IPS-18a (cell line): ENCODE results near the gene LSM6.

Source experiments
- H3K27ac ChIP-seq: one replicate; pipeline ENCODE4 v1.5.1; 2013; ENCODE audit warnings: low read length
- H3K27me3 ChIP-seq: one replicate; pipeline ENCODE4 v1.6.1; 2013; ENCODE audit warnings: mild to moderate bottlenecking, low read length; ENCODE audit not compliant: control insufficient read depth, insufficient read depth
- H3K36me3 ChIP-seq: one replicate; pipeline ENCODE4 v1.6.1; 2013; ENCODE audit warnings: low read depth, low read length; ENCODE audit not compliant: control insufficient read depth
- H3K4me1 ChIP-seq: one replicate; pipeline ENCODE4 v1.6.1; 2013; ENCODE audit warnings: low read depth, low read length; ENCODE audit not compliant: control insufficient read depth
- H3K4me3 ChIP-seq: one replicate; pipeline ENCODE4 v1.5.1; 2013; ENCODE audit warnings: low read length
- H3K9ac ChIP-seq: one replicate; pipeline ENCODE4 v1.6.1; 2013; ENCODE audit warnings: mild to moderate bottlenecking, low read length, moderate library complexity
- H3K9me3 ChIP-seq: one replicate; pipeline ENCODE4 v1.6.1; 2013; ENCODE audit warnings: low read depth, low read length; ENCODE audit not compliant: control insufficient read depth

LSM6 gene

GRCh38 chr4:146159384-146160058 lies 16.0 kb upstream of the LSM6 start:
- no peaks in the 10 kb centered on the region for H3K4me1 ChIP-seq
- H3K9ac ChIP-seq: no peak overlapping the region
- H3K9me3 ChIP-seq: peaks cover 6% of the 10 kb centered on the region
- no peaks in the 10 kb centered on the region for H3K27me3 ChIP-seq
- H3K4me3 ChIP-seq: no peak overlapping the region
- H3K27ac ChIP-seq: no peak overlapping the region
- H3K36me3 ChIP-seq: no peaks in the 10 kb centered on the region

- Histone ChIP-seq H3K9me3 (peaks cover 6% of the 10 kb centered on the region), H3K4me3 (no peak overlapping the region), H3K27me3 (no peaks in the 10 kb centered on the region), H3K27ac (no peak overlapping the region), H3K9ac (no peak overlapping the region), H3K4me1 (no peaks in the 10 kb centered on the region), H3K36me3 (no peaks in the 10 kb centered on the region)
These were observed 14.3 kb upstream of the LSM6 start for GRCh38 chr4:146161243-146161642.

- Histone ChIP-seq H3K9me3 (peaks cover 6% of the 10 kb centered on the region), H3K27ac (no peak overlapping the region), H3K4me3 (no peak overlapping the region), H3K36me3 (no peaks in the 10 kb centered on the region), H3K4me1 (no peaks in the 10 kb centered on the region), H3K27me3 (no peaks in the 10 kb centered on the region), H3K9ac (no peak overlapping the region)
These were observed 10.3 kb upstream of the LSM6 start for GRCh38 chr4:146165221-146165620.

- H3K27ac ChIP-seq: no peak overlapping the region
- H3K36me3 ChIP-seq: no peaks in the 10 kb centered on the region
- H3K4me1 ChIP-seq: no peaks in the 10 kb centered on the region
- peaks cover 6% of the 10 kb centered on the region for H3K9me3 ChIP-seq
- H3K4me3 ChIP-seq: no peak overlapping the region
- no peaks in the 10 kb centered on the region for H3K27me3 ChIP-seq
- no peak overlapping the region for H3K9ac ChIP-seq
These were observed 9.7 kb upstream of the LSM6 start for GRCh38 chr4:146165840-146166239.

GRCh38 chr4:146170149-146170548 lies 5.4 kb upstream of the LSM6 start:
- Histone ChIP-seq H3K9me3 (no peaks in the 10 kb centered on the region), H3K27me3 (no peaks in the 10 kb centered on the region), H3K9ac (no peak overlapping the region), H3K27ac (no peak overlapping the region), H3K36me3 (no peaks in the 10 kb centered on the region), H3K4me3 (no peak overlapping the region), H3K4me1 (no peaks in the 10 kb centered on the region)

GRCh38 chr4:146176891-146177290 lies 1.4 kb downstream of the LSM6 start:
- Histone ChIP-seq H3K27ac (no peak overlapping the region), H3K36me3 (peaks cover 5% of the 10 kb centered on the region), H3K9ac (peak overlapping the region; percentile 92), H3K27me3 (no peaks in the 10 kb centered on the region), H3K9me3 (no peaks in the 10 kb centered on the region), H3K4me3 (peak overlapping the region; percentile 78), H3K4me1 (peaks cover 7% of the 10 kb centered on the region)

GRCh38 chr4:146178126-146178525 lies 2.6 kb downstream of the LSM6 start:
- Histone ChIP-seq H3K27me3 (no peaks in the 10 kb centered on the region), H3K27ac (no peak overlapping the region), H3K36me3 (peaks cover 10% of the 10 kb centered on the region), H3K4me3 (no peak overlapping the region), H3K9ac (no peak overlapping the region), H3K4me1 (peaks cover 7% of the 10 kb centered on the region), H3K9me3 (no peaks in the 10 kb centered on the region)

GRCh38 chr4:146179784-146180370 lies 4.4 kb downstream of the LSM6 start:
- H3K4me3 ChIP-seq: no peak overlapping the region
- H3K9ac ChIP-seq: no peak overlapping the region
- H3K4me1 ChIP-seq: peaks cover 7% of the 10 kb centered on the region
- no peaks in the 10 kb centered on the region for H3K27me3 ChIP-seq
- no peaks in the 10 kb centered on the region for H3K9me3 ChIP-seq
- peaks cover 16% of the 10 kb centered on the region for H3K36me3 ChIP-seq
- no peak overlapping the region for H3K27ac ChIP-seq

- no peak overlapping the region for H3K4me3 ChIP-seq
- no peaks in the 10 kb centered on the region for H3K9me3 ChIP-seq
- no peak overlapping the region for H3K9ac ChIP-seq
- no peaks in the 10 kb centered on the region for H3K4me1 ChIP-seq
- H3K27ac ChIP-seq: no peak overlapping the region
- peaks cover 31% of the 10 kb centered on the region for H3K36me3 ChIP-seq
- H3K27me3 ChIP-seq: no peaks in the 10 kb centered on the region
These were observed 6.9 kb downstream of the LSM6 start for GRCh38 chr4:146182443-146182842.

GRCh38 chr4:146183209-146183608 lies 7.7 kb downstream of the LSM6 start:
- Histone ChIP-seq H3K27ac (no peak overlapping the region), H3K4me3 (no peak overlapping the region), H3K27me3 (no peaks in the 10 kb centered on the region), H3K36me3 (peaks cover 37% of the 10 kb centered on the region), H3K4me1 (no peaks in the 10 kb centered on the region), H3K9ac (no peak overlapping the region), H3K9me3 (no peaks in the 10 kb centered on the region)

- peaks cover 57% of the 10 kb centered on the region for H3K36me3 ChIP-seq
- no peak overlapping the region for H3K9ac ChIP-seq
- no peaks in the 10 kb centered on the region for H3K4me1 ChIP-seq
These were observed 10.5 kb downstream of the LSM6 start for GRCh38 chr4:146186041-146186440.

GRCh38 chr4:146186596-146186995 lies 11.1 kb downstream of the LSM6 start:
- peaks cover 63% of the 10 kb centered on the region for H3K36me3 ChIP-seq
- H3K9ac ChIP-seq: no peak overlapping the region
- no peaks in the 10 kb centered on the region for H3K9me3 ChIP-seq
- H3K4me1 ChIP-seq: no peaks in the 10 kb centered on the region
- H3K4me3 ChIP-seq: no peak overlapping the region
- H3K27me3 ChIP-seq: no peaks in the 10 kb centered on the region
- H3K27ac ChIP-seq: no peak overlapping the region

More at GRCh38 chr4:146186041-146186440, 10.5 kb downstream of the LSM6 start:
- Histone ChIP-seq H3K27ac (no peak overlapping the region), H3K4me3 (no peak overlapping the region), H3K27me3 (no peaks in the 10 kb centered on the region), H3K9me3 (no peaks in the 10 kb centered on the region)
